Measurements from ENCODE around the gene GYPC.
"Not testable (repeated sequence)": the region's sequence is repeated elsewhere in the genome, so short reads cannot be mapped to it uniquely, and the experiment has no call there.

GYPC gene

GRCh38 chr2:126703311-126703710 is 47.4 kb downstream of the GYPC start:
- no peak for DNase-seq

- no peak for DNase-seq
Observed at GRCh38 chr2:126704434-126705160, 48.6 kb downstream of the GYPC start.

- no peak for DNase-seq
Observed at GRCh38 chr2:126707191-126707590, 51.2 kb downstream of the GYPC start.

GRCh38 chr2:126707941-126708340 is 52.0 kb downstream of the GYPC start:
- DNase-seq = no peak

GRCh38 chr2:126714191-126714965 is 58.4 kb downstream of the GYPC start:
- DNase-seq = no peak

- no peak for DNase-seq
Observed at GRCh38 chr2:126715111-126715510, 59.2 kb downstream of the GYPC start.

GRCh38 chr2:126715576-126716406 is 59.8 kb downstream of the GYPC start:
- no peak for DNase-seq

GRCh38 chr2:126717277-126717676 is 61.3 kb downstream of the GYPC start:
- not testable (repeated sequence) for DNase-seq

GRCh38 chr2:126717928-126718327 is 62.0 kb downstream of the GYPC start:
- DNase-seq = no peak

- DNase-seq = no peak
Observed at GRCh38 chr2:126719191-126719832, 63.4 kb downstream of the GYPC start.

GRCh38 chr2:126719833-126720351 is 63.9 kb downstream of the GYPC start:
- DNase-seq = no peak

GRCh38 chr2:126720638-126721037 is 64.7 kb downstream of the GYPC start:
- DNase-seq = no peak

GRCh38 chr2:126722081-126722480 is 66.1 kb downstream of the GYPC start:
- DNase-seq = no peak

- no peak for DNase-seq
Observed at GRCh38 chr2:126722546-126722945, 66.6 kb downstream of the GYPC start.

- no peak for DNase-seq
Observed at GRCh38 chr2:126723281-126723815, 67.4 kb downstream of the GYPC start.

GRCh38 chr2:126725580-126725979 is 69.6 kb downstream of the GYPC start:
- DNase-seq = no peak

- DNase-seq = no peak
Observed at GRCh38 chr2:126729896-126730295, 73.9 kb downstream of the GYPC start.

- no peak for DNase-seq
Observed at GRCh38 chr2:126730655-126731054, 74.7 kb downstream of the GYPC start.

GRCh38 chr2:126731353-126731752 is 75.4 kb downstream of the GYPC start:
- no peak for DNase-seq

GRCh38 chr2:126732682-126733245 is 76.8 kb downstream of the GYPC start:
- DNase-seq = no peak

- no peak for DNase-seq
Observed at GRCh38 chr2:126733795-126734194, 77.8 kb downstream of the GYPC start.

All from activated CD4-positive, alpha-beta T cell treated with anti-CD3 and anti-CD28 coated beads, Interleukin-2, amount 50 U/mL, for 1 hour (primary cell).